ENCODE data around the gene XIRP1.

Gene XIRP1, protein sequence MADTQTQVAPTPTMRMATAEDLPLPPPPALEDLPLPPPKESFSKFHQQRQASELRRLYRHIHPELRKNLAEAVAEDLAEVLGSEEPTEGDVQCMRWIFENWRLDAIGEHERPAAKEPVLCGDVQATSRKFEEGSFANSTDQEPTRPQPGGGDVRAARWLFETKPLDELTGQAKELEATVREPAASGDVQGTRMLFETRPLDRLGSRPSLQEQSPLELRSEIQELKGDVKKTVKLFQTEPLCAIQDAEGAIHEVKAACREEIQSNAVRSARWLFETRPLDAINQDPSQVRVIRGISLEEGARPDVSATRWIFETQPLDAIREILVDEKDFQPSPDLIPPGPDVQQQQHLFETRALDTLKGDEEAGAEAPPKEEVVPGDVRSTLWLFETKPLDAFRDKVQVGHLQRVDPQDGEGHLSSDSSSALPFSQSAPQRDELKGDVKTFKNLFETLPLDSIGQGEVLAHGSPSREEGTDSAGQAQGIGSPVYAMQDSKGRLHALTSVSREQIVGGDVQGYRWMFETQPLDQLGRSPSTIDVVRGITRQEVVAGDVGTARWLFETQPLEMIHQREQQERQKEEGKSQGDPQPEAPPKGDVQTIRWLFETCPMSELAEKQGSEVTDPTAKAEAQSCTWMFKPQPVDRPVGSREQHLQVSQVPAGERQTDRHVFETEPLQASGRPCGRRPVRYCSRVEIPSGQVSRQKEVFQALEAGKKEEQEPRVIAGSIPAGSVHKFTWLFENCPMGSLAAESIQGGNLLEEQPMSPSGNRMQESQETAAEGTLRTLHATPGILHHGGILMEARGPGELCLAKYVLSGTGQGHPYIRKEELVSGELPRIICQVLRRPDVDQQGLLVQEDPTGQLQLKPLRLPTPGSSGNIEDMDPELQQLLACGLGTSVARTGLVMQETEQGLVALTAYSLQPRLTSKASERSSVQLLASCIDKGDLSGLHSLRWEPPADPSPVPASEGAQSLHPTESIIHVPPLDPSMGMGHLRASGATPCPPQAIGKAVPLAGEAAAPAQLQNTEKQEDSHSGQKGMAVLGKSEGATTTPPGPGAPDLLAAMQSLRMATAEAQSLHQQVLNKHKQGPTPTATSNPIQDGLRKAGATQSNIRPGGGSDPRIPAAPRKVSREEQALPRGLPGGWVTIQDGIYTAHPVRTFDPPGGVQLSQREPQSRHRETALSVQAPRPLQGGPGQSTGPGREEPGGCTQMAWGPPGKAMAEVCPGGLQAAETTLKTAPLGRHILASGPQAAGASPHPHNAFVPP (N-terminal part only)

GRCh38 chr3:39192490-39193092, at the start of gene XIRP1:
XIRP1 (minus strand) TSS chr3:39192595; CDS start chr3:39189445, 3,150 bp downstream.
- no peak for TF ChIP-seq CTCF (IDR thresholded peaks at IDR 0.05; ENCODE audit: insufficient read depth, low read depth, low read length, missing control alignments)
- no peak for DNase-seq (ENCODE audit: low read depth)
- H3K4me3 ChIP-seq (ENCODE audit: low read length): no peak within 1 kb of the TSS

DNA sequence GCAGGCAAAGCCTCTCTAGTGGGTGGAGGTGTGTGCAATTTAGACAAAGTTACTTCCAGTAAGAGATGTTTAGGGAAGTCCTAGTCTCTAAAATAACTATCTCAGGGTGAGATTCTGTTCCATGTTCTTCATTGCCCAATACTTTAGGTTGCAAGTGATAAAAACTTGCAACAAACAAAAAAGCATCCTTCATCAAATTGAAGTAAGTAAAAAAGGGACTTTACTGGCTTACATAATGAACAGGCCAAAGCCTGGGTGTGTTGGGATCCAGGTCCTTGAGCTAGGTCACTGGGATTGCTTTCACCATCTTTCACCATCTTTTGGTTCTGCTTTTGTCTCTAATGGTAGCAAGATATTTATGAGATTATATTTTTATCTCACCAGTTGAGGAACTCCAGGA, 49.2 kb upstream of the XIRP1 start:
- TF ChIP-seq CTCF (IDR thresholded peaks at IDR 0.05; ENCODE audit: insufficient read depth, low read depth, low read length, missing control alignments): no peak
- H3K4me3 ChIP-seq (ENCODE audit: low read length): no peak overlapping the region
- no peak for DNase-seq (ENCODE audit: low read depth)

DNA sequence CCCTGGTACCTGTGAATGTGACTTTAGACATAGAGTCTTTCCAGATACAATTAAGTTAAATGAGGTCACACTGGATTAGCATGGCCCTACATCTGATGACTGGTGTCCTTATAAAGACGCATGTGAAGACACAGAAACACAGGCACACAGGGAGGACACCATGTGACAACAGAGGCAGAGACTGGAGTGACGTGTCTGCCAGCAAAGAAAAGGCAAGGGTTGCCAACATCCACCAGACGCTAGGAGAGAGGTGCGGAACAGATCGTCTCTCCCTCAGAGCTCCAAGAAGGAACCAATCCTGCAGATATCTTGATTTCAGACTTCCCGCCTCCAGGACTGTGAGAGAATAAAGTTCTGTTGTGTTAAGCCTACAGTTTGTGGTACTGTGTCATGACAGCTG, 44.6 kb upstream of the XIRP1 start:
- no peak overlapping the region for H3K4me3 ChIP-seq (ENCODE audit: low read length)
- no peak for TF ChIP-seq CTCF (IDR thresholded peaks at IDR 0.05; ENCODE audit: insufficient read depth, low read depth, low read length, missing control alignments)
- no peak for DNase-seq (ENCODE audit: low read depth)

DNA sequence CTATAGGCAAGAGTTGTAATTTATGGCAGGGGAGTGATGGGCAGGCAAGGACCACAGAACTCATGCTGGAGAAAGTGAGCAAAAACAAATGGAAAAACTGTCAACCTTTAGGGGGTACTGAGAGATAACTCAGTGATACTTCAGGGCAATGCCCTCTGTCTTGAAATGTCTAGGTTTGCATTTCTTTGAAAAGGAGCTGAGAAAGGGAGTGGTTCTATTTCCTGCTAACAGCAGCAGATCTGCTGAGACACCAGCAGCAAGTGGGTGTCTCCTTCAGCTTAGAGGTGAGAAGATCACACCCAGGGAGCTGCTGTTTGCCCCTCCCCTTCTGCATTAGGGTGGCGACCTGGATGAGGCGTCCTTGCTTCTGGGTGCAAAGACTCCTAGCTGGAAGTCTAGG, 42.3 kb upstream of the XIRP1 start:
- no peak overlapping the region for H3K4me3 ChIP-seq (ENCODE audit: low read length)
- no peak for TF ChIP-seq CTCF (IDR thresholded peaks at IDR 0.05; ENCODE audit: insufficient read depth, low read depth, low read length, missing control alignments)
- DNase-seq (ENCODE audit: low read depth): peak; percentile 24

DNA sequence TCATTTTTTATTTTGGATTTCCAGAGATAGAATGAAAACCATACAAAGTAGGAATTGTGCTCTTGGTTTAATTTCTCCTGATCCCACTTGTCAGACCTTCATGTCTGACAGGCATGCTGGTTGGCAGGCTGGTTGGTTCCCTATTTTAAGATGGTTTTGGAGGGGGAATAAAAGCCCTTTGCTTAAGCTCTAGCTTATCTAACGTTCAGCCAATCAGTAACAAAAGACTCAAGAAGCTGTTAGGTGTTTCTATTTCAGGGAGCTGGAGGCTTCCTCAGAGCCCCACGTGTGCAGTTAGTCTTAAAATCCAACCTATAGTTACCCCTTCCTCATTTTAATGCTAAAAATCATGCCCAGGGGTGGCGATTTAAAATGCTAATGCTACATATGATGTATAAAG, 40.5 kb upstream of the XIRP1 start:
- no peak overlapping the region for H3K4me3 ChIP-seq (ENCODE audit: low read length)
- no peak for TF ChIP-seq CTCF (IDR thresholded peaks at IDR 0.05; ENCODE audit: insufficient read depth, low read depth, low read length, missing control alignments)
- DNase-seq (ENCODE audit: low read depth): no peak

- TF ChIP-seq CTCF (IDR thresholded peaks at IDR 0.05; ENCODE audit: insufficient read depth, low read depth, low read length, missing control alignments): no peak
- DNase-seq (ENCODE audit: low read depth): no peak
- no peak overlapping the region for H3K4me3 ChIP-seq (ENCODE audit: low read length)
Observed at GRCh38 chr3:39230453-39230852, 38.1 kb upstream of the XIRP1 start.
